K562 (cell line): ENCODE measurements around the gene ACE. TPM values are rescaled to one million over a fixed set of nuclear protein-coding genes. Genes with fewer than 3 reads are reported as not detected.

ENCODE experiments used
- ATF1 ChIP-seq, 2 experiments: fragments of 450-650 bp in 1 of 2; IDR thresholded peaks; 2 replicates each; pipeline ENCODE4 v1.6.1; 2016; ENCODE audit warnings: missing compliant biosample characterization in 1 of 2, missing genetic modification characterization in 1 of 2
- BRD4 ChIP-seq: fragments of 200-600 bp; sonication (generic); IDR thresholded peaks from 2 replicates; pipeline ENCODE4 v1.6.1; 2017; ENCODE audit warnings: inconsistent platforms
- ETV5 ChIP-seq: sonication (generic); formaldehyde crosslinking; IDR thresholded peaks from 2 replicates; pipeline ENCODE4 v1.4.0; 2020; ENCODE audit warnings: low read depth, mild to moderate bottlenecking, missing genetic modification reagents
- KDM4B ChIP-seq, 2 experiments: fragments of 450-650 bp in 1 of 2; sonication (generic) in 1 of 2; IDR thresholded peaks; 2 replicates each; pipeline ENCODE4 v1.6.1; 2016 to 2017; ENCODE audit warnings: borderline replicate concordance in 2 of 2, antibody characterized with exemption in 1 of 2, low read depth in 1 of 2, mild to moderate bottlenecking in 1 of 2
- KDM5B ChIP-seq: fragments of 200-600 bp; sonication (generic); IDR thresholded peaks from 2 replicates; pipeline ENCODE4 v1.6.1; 2012; ENCODE audit warnings: low read depth, mild to moderate bottlenecking, moderate library complexity, low read length, control low read depth, inconsistent platforms; ENCODE audit not compliant: insufficient replicate concordance
- MAZ ChIP-seq, 2 experiments: fragments of 450-650 bp in 1 of 2; sonication (generic) in 1 of 2; formaldehyde crosslinking; IDR thresholded peaks in 1 of 2; conservative IDR thresholded peaks in 1 of 2; 2 replicates each; pipeline versions ENCODE4 v1.4.0 to v1.5.0; 2020; ENCODE audit warnings: mild to moderate bottlenecking in 1 of 2, missing genetic modification reagents in 1 of 2
- MBD2 ChIP-seq: sonication (generic); IDR thresholded peaks from 2 replicates; pipeline ENCODE4 v1.6.1; 2016; ENCODE audit warnings: low read depth, borderline replicate concordance
- MXI1 ChIP-seq: IDR thresholded peaks from 2 replicates; pipeline ENCODE4 v1.6.1; 2011; ENCODE audit warnings: low read depth, mild to moderate bottlenecking, improper control_type of control experiment, low read length
- NEUROD1 ChIP-seq: fragments of 150-350 bp; IDR thresholded peaks from 2 replicates; pipeline ENCODE4 v1.6.1; 2014; ENCODE audit warnings: borderline replicate concordance, low read length, low read depth; ENCODE audit not compliant: partially characterized antibody
- NR2C1 ChIP-seq, 2 experiments: fragments of 450-650 bp; IDR thresholded peaks; 2 replicates each; pipeline ENCODE4 v1.6.1; 2017; ENCODE audit warnings: mild to moderate bottlenecking in 2 of 2, antibody characterized with exemption in 1 of 2, inconsistent platforms in 1 of 2, missing compliant biosample characterization in 1 of 2, missing genetic modification characterization in 1 of 2
- NR2F6 ChIP-seq: fragments of 450-650 bp; formaldehyde crosslinking; IDR thresholded peaks from 2 replicates; pipeline ENCODE4 v1.4.0; 2020; ENCODE audit warnings: mild to moderate bottlenecking
- PHF21A ChIP-seq: fragments of 450-650 bp; IDR thresholded peaks from 2 replicates; pipeline ENCODE4 v1.6.1; 2017; ENCODE audit warnings: low read depth, borderline replicate concordance
- PTRF ChIP-seq: fragments of 450-650 bp; IDR thresholded peaks from 2 replicates; pipeline ENCODE4 v1.6.1; 2016; ENCODE audit warnings: mild to moderate bottlenecking, missing genetic modification characterization, missing compliant biosample characterization
- RBM22 ChIP-seq: fragments of 200-400 bp; formaldehyde crosslinking; IDR thresholded peaks from 2 replicates; pipeline ENCODE4 v1.6.1; 2018; ENCODE audit warnings: low read length, low read depth; ENCODE audit not compliant: poor library complexity, severe bottlenecking
- RNF2 ChIP-seq: sonication (generic); IDR thresholded peaks from 2 replicates; pipeline ENCODE4 v1.6.1; 2016
- ZBTB1 ChIP-seq: sonication (generic); formaldehyde crosslinking; IDR thresholded peaks from 2 replicates; pipeline ENCODE4 v1.8.1; 2023; ENCODE audit warnings: missing genetic modification reagents, low read depth, mild to moderate bottlenecking, borderline replicate concordance
- ZNF124 ChIP-seq: sonication (generic); formaldehyde crosslinking; IDR thresholded peaks from 2 replicates; pipeline ENCODE4 v1.8.1; 2022; ENCODE audit warnings: missing genetic modification reagents
- ZNF175 ChIP-seq: fragments of 200-800 bp; sonication (Bioruptor generic); IDR thresholded peaks from 2 replicates; pipeline ENCODE4 v1.6.1; 2016; ENCODE audit warnings: low read depth, mild to moderate bottlenecking, missing genetic modification characterization, missing compliant biosample characterization
- ZNF224 ChIP-seq: sonication (generic); formaldehyde crosslinking; IDR thresholded peaks from 2 replicates; pipeline ENCODE4 v1.8.0; 2022; ENCODE audit warnings: mild to moderate bottlenecking, missing genetic modification reagents
- ZNF239 ChIP-seq: fragments of 250-450 bp; sonication (Bioruptor Pico); IDR thresholded peaks from 2 replicates; pipeline ENCODE4 v1.4.0; 2020; ENCODE audit warnings: mild to moderate bottlenecking
- ZNF24 ChIP-seq: fragments of 450-650 bp; IDR thresholded peaks from 2 replicates; pipeline ENCODE4 v1.6.1; 2016
- ZNF449 ChIP-seq: fragments of 250-450 bp; sonication (Bioruptor Pico); IDR thresholded peaks from 2 replicates; pipeline ENCODE4 v1.8.0; 2022; ENCODE audit warnings: moderate library complexity, mild to moderate bottlenecking, inconsistent platforms
- polyA plus RNA-seq, 8 experiments: library from polyadenylated mRNA; depleted of rRNA in 4 of 8; stranded (reverse) in 5 of 8; unstranded in 3 of 8; fragments of >200 nt; fragmentation: Nextera tagmentation in 2 of 8; fragmentation: Illumina TruSeq in 1 of 8; extraction: Ambion mirVana in 2 of 8; extraction: Trizol in 1 of 8; gene quantifications; 2 replicates each; pipeline versions ENCODE4 v1.2.1 to v1.2.3, GENCODE V29; 2011 to 2014; ENCODE audit warnings: inconsistent platforms in 1 of 8, missing spikeins in 1 of 8
- total RNA-seq, 7 experiments: library from RNA; depleted of rRNA in 6 of 7; stranded (reverse); fragments of >200 nt in 6 of 7; fragmentation: Illumina TruSeq in 2 of 7; extraction: Trizol in 2 of 7; gene quantifications; 2 replicates each; pipeline versions ENCODE4 v1.2.1 to v1.2.3, GENCODE V29; 2011 to 2021; ENCODE audit warnings: low replicate concordance in 1 of 7
- TF ChIP-seq, protein P1 (sequence below): fragments of 250-450 bp; sonication (Bioruptor Pico); IDR thresholded peaks from 2 replicates; pipeline ENCODE4 v1.4.0; 2020; ENCODE audit warnings: mild to moderate bottlenecking, moderate library complexity

ACE gene
- total and polyA plus RNA-seq, 9 of the 15 experiments (the other 6 are each of a cell fraction or from before 2014, with no cell fraction given) = 0.07 to 2.5 (median 0.47) TPM; not detected in 1

DNA sequence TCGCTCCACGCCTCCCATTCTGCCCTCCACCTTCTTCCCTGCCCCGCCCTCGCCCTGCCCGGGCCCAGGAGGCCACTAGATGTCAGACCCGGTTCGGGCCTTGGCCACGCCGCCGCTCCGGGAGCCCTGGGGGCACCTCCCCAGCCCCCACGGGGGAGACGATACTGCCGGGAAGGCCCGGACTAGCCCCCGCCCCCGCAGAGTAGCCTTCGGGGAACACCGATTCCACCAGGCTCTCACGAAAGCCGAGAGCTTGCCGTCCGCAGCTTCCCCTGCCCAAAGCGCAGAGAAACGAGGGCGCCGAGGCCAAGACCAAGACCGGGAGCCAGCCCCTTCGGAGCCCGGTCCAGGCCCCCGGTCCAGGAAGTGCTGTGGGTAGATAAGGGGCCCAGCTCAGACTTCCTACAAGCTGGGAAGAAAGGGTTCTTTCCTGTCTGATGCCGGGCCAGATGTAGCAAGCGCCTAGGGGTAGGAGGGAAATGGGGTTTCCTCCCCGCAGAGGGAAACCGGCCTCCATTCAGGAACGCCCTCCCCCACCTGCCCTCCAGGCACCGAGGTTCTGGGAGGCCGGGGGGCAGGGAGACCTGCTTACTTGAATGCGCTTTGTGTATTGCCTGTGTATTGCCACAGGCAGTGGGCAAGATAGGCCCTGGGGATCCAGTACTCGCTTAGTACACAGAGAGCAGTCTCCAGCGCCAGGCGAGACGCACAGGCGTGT lies 29.9 kb upstream of the ACE start (continued):
- TF ChIP-seq KDM5B (peak; percentile 69), RBM22 (no peak), KDM4B (IDR thresholded peaks at IDR 0.05; ENCODE audit: borderline replicate concordance in 2 of 2, low read depth in 1 of 2) (no peak), ETV5 (CRISPR knock-in tag) (peak; percentile 87), RNF2 (peak; percentile 37; the same call in 1 of the 2 replicates), BRD4 (peak; percentile 66; the same call in 1 of the 2 replicates), MXI1 (no peak), ZBTB1 (CRISPR knock-in tag) (no peak), PTRF (no peak), NR2F6 (CRISPR knock-in tag) (0 out of 2 replicates have a peak, but pooled peaks have one; percentile 11), PHF21A (0 out of 2 replicates have a peak, but pooled peaks have one; percentile 61), ATF1 (CRISPR knock-in tag; IDR thresholded peaks at IDR 0.05) (no peak), ATF1 (tag; IDR thresholded peaks at IDR 0.05) (peak; percentile 4; the same call in 1 of the 2 replicates), ZNF449 (CRISPR knock-in tag) (peak; percentile 73), ZNF24 (no peak), MAZ (CRISPR knock-in tag; conservative IDR thresholded peaks at IDR 0.05 in 1 of 2, IDR thresholded peaks at IDR 0.05 in 1 of 2) (peak; percentile 85 to 89; a peak in 3 of 4 replicates), NEUROD1 (no peak), ZNF124 (CRISPR knock-in tag) (no peak), ZNF175 (CRISPR knock-in tag) (peak; percentile 68; the same call in 1 of the 2 replicates), MBD2 (no peak), NR2C1 (IDR thresholded peaks at IDR 0.05) (no peak), NR2C1 (tag; IDR thresholded peaks at IDR 0.05) (peak; percentile 14; the same call in 1 of the 2 replicates), ZNF239 (CRISPR knock-in tag) (no peak; the same call in 1 of the 2 replicates), ZNF224 (CRISPR knock-in tag) (peak; percentile 54; the same call in 1 of the 2 replicates)
- TF ChIP-seq, protein P1, sequence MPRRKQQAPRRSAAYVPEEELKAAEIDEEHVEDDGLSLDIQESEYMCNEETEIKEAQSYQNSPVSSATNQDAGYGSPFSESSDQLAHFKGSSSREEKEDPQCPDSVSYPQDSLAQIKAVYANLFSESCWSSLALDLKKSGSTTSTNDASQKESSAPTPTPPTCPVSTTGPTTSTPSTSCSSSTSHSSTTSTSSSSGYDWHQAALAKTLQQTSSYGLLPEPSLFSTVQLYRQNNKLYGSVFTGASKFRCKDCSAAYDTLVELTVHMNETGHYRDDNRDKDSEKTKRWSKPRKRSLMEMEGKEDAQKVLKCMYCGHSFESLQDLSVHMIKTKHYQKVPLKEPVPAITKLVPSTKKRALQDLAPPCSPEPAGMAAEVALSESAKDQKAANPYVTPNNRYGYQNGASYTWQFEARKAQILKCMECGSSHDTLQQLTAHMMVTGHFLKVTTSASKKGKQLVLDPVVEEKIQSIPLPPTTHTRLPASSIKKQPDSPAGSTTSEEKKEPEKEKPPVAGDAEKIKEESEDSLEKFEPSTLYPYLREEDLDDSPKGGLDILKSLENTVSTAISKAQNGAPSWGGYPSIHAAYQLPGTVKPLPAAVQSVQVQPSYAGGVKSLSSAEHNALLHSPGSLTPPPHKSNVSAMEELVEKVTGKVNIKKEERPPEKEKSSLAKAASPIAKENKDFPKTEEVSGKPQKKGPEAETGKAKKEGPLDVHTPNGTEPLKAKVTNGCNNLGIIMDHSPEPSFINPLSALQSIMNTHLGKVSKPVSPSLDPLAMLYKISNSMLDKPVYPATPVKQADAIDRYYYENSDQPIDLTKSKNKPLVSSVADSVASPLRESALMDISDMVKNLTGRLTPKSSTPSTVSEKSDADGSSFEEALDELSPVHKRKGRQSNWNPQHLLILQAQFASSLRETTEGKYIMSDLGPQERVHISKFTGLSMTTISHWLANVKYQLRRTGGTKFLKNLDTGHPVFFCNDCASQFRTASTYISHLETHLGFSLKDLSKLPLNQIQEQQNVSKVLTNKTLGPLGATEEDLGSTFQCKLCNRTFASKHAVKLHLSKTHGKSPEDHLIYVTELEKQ (CRISPR knock-in tag) = no peak
